Natural killer cell (primary cell): Measurements from ENCODE around the gene SPDYE4. TPM values are rescaled to one million over a fixed set of nuclear protein-coding genes. Genes with fewer than 3 reads are reported as not detected.

Experiments
- ATAC-seq, 3 donors: fragments of 150-1000 bp in 2 of 3; fragments of 200-7000 bp in 1 of 3; cut with Tn5 transposase; 1 replicate in 1 of 3; 2 replicates in 2 of 3; pipeline ENCODE4 v1.10.0; 2021; ENCODE audit warnings: mild to moderate bottlenecking in 2 of 3, moderate library complexity in 2 of 3
- DNase-seq, 2 donors: peaks; one replicate each; pipeline versions ENCODE4 v3.0.0 to v3.0.0-alpha.2; 2013 to 2021; ENCODE audit warnings: mixed read lengths in 1 of 2
- H3K27ac ChIP-seq: one replicate; pipeline ENCODE4 v1.5.1; 2013; ENCODE audit warnings: mild to moderate bottlenecking, low read length
- H3K27me3 ChIP-seq: one replicate; pipeline ENCODE4 v1.6.1; 2013; ENCODE audit warnings: low read length; ENCODE audit not compliant: control insufficient read depth, insufficient read depth
- H3K36me3 ChIP-seq: one replicate; pipeline ENCODE4 v1.6.1; 2013; ENCODE audit warnings: low read length; ENCODE audit not compliant: control insufficient read depth, insufficient read depth
- H3K4me1 ChIP-seq: one replicate; pipeline ENCODE4 v1.6.1; 2013; ENCODE audit warnings: low read length; ENCODE audit not compliant: control insufficient read depth, insufficient read depth
- H3K4me3 ChIP-seq: one replicate; pipeline ENCODE4 v1.5.1; 2013; ENCODE audit warnings: low read length
- H3K9me3 ChIP-seq: one replicate; pipeline ENCODE4 v1.6.1; 2013; ENCODE audit warnings: low read length; ENCODE audit not compliant: control insufficient read depth, insufficient read depth
- H3K27ac Mint-ChIP-seq, 2 donors: one replicate each; pipeline ENCODE4 v1.8.0; 2022; ENCODE audit warnings: mild to moderate bottlenecking in 2 of 2, mixed read lengths in 2 of 2, moderate library complexity in 1 of 2
- H3K27me3 Mint-ChIP-seq, 2 donors: one replicate each; pipeline ENCODE4 v1.8.0; 2022; ENCODE audit warnings: low read depth in 2 of 2, mixed read lengths in 2 of 2
- H3K36me3 Mint-ChIP-seq: one replicate; pipeline ENCODE4 v1.8.0; 2022; ENCODE audit warnings: mixed read lengths
- H3K4me1 Mint-ChIP-seq, 2 donors: one replicate each; pipeline ENCODE4 v1.8.0; 2022; ENCODE audit warnings: mixed read lengths in 2 of 2
- H3K4me3 Mint-ChIP-seq: one replicate; pipeline ENCODE4 v1.8.0; 2022; ENCODE audit warnings: mild to moderate bottlenecking, moderate library complexity, mixed read lengths
- H3K9me3 Mint-ChIP-seq, 2 donors: one replicate each; pipeline ENCODE4 v1.8.0; 2022; ENCODE audit warnings: mixed read lengths in 2 of 2
- WGBS: methylation state at CpG from one replicate; pipeline ENCODE4 v1.1.7; 2013; ENCODE audit warnings: missing lambda C conversion rate; ENCODE audit not compliant: insufficient coverage; 5-methylcytosine and 5-hydroxymethylcytosine counted together
- intact Hi-C: fragments of 100-400 bp; cut with micrococcal nuclease; formaldehyde crosslinking; loops from one replicate; pipeline ENCODE4 v1.14.2; 2022
- total RNA-seq, 4 donors: library from RNA; stranded (reverse); fragments of 120-200 nt in 1 of 4; gene quantifications; one replicate each; pipeline versions ENCODE4 v1.2.3 to v1.2.4, GENCODE V29; 2013 to 2022
- TF ChIP-seq, protein P1 (sequence below): fragments of 200-600 bp; IDR thresholded peaks from one replicate; pipeline ENCODE4 v1.8.0; 2022; ENCODE audit warnings: antibody characterized with exemption

SPDYE4 gene
- total RNA-seq, 3 donors from 2014 or later (not counting 1 experiment from before 2014, with no cell fraction given), result not detected

DNA sequence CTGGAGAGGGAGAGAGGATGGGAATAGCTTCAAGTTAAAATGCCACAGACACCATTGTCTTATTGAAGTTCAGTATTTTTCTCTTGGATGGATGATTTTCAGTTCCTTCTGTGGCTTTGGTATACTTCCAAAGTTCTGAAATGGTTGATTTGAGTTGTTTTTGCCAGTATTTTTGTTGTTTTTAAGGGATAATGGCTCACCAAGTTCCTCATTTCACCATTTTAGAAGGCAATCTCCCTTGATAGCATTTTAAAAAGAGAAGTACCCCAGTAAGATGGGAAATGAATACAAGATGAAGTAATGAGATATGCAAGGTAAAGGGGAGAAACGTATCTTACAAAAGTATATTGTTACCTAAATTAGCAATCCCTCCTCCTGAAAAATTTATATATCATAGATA is 18.5 kb upstream of the SPDYE4 start:
- no peak for DNase-seq
- TF ChIP-seq, protein P1, sequence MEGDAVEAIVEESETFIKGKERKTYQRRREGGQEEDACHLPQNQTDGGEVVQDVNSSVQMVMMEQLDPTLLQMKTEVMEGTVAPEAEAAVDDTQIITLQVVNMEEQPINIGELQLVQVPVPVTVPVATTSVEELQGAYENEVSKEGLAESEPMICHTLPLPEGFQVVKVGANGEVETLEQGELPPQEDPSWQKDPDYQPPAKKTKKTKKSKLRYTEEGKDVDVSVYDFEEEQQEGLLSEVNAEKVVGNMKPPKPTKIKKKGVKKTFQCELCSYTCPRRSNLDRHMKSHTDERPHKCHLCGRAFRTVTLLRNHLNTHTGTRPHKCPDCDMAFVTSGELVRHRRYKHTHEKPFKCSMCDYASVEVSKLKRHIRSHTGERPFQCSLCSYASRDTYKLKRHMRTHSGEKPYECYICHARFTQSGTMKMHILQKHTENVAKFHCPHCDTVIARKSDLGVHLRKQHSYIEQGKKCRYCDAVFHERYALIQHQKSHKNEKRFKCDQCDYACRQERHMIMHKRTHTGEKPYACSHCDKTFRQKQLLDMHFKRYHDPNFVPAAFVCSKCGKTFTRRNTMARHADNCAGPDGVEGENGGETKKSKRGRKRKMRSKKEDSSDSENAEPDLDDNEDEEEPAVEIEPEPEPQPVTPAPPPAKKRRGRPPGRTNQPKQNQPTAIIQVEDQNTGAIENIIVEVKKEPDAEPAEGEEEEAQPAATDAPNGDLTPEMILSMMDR, result no peak
- WGBS, result no CpG with 5 or more reads among the region's 1 CpG
- H3K4me3 ChIP-seq, result no peak overlapping the region
- peaks cover 17% of the 10 kb centered on the region for H3K27me3 ChIP-seq
- H3K36me3 ChIP-seq, result no peaks in the 10 kb centered on the region
- H3K9me3 ChIP-seq, result no peaks in the 10 kb centered on the region
- ATAC-seq, result no peak
- no peak overlapping the region for H3K27ac ChIP-seq
- no peaks in the 10 kb centered on the region for H3K4me1 ChIP-seq
- H3K9me3 Mint-ChIP-seq, result peaks cover 2 to 4% of the 10 kb centered on the region in 2 donors
- peaks cover 9% of the 10 kb centered on the region for H3K36me3 Mint-ChIP-seq
- intact Hi-C loops, result no loop called here
- H3K27me3 Mint-ChIP-seq, result peaks cover 24 to 40% of the 10 kb centered on the region in 2 donors
- no peak overlapping the region for H3K4me3 Mint-ChIP-seq
- H3K4me1 Mint-ChIP-seq, result peaks cover 10% of the 10 kb centered on the region in 2 donors
- H3K27ac Mint-ChIP-seq, result no peak overlapping the region

DNA sequence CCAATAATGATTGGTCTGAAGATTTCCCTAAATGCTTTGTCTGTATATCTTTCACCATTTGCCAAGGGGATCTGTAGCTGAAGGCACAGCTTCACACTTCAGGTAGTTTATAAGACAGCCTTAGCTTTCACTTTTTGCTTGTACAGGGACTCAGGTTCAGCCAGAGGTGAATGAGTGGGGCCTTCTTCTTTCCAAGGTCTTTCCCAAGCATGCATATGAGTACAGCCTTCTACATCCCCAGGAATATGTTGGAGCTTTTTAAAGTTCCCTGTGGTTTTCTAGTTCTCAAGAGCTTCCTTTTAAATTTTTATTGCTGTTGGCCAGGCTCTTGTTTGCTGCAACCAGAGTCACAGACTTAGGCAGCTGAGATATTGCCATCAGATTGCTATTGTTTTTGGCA is 17.9 kb upstream of the SPDYE4 start:
- no peak overlapping the region for H3K4me3 ChIP-seq
- Mint-ChIP-seq H3K27me3 (peaks cover 24 to 40% of the 10 kb centered on the region in 2 donors), H3K27ac (no peak overlapping the region), H3K36me3 (peaks cover 9% of the 10 kb centered on the region), H3K4me1 (peaks cover 3 to 4% of the 10 kb centered on the region in 2 donors), H3K9me3 (peaks cover 2 to 4% of the 10 kb centered on the region in 2 donors), H3K4me3 (no peak overlapping the region)
- H3K9me3 ChIP-seq, result no peaks in the 10 kb centered on the region
- H3K27ac ChIP-seq, result no peak overlapping the region
- no peak for DNase-seq
- H3K27me3 ChIP-seq, result peaks cover 17% of the 10 kb centered on the region
- TF ChIP-seq, protein P1, result no peak
- intact Hi-C loops, result no loop called here
- no peaks in the 10 kb centered on the region for H3K36me3 ChIP-seq
- ATAC-seq, result no peak
- H3K4me1 ChIP-seq, result no peaks in the 10 kb centered on the region

DNA sequence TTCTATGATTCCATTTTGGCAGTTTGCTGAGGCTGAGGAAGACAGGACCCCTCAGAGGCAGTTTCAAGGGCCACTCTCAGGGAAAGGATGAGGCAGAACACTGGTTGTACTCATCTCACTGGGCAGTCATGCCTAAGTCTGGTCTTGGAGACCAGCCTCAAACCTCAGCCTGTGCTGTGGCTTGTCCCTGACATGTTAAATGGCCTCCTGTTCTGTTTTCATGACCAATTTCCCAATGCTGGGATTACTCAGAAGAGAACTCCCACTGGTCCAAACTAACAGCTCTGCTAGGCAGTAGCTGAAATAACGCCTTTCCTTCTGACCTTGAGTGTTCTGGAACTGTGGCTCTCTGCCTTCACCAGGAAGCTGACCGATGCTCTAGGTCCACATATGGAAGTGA is 8.4 kb upstream of the SPDYE4 start:
- DNase-seq, result no peak
- H3K36me3 Mint-ChIP-seq, result no peaks in the 10 kb centered on the region
- no peak for ATAC-seq
- no peaks in the 10 kb centered on the region for H3K9me3 ChIP-seq
- no peaks in the 10 kb centered on the region for H3K9me3 Mint-ChIP-seq
- no peaks in the 10 kb centered on the region for H3K27me3 ChIP-seq
- TF ChIP-seq, protein P1, result no peak
- 85% methylated on average over 2 of the region's 2 CpGs for WGBS
- no peak overlapping the region for H3K4me3 Mint-ChIP-seq
- H3K4me1 ChIP-seq, result no peaks in the 10 kb centered on the region
- intact Hi-C loops, result no loop called here
- peaks cover 17 to 37% of the 10 kb centered on the region in 2 donors for H3K27me3 Mint-ChIP-seq
- H3K4me1 Mint-ChIP-seq, result no peaks in the 10 kb centered on the region
- no peak overlapping the region for H3K4me3 ChIP-seq
- H3K27ac ChIP-seq, result no peak overlapping the region
- no peaks in the 10 kb centered on the region for H3K36me3 ChIP-seq
- H3K27ac Mint-ChIP-seq, result no peak overlapping the region

DNA sequence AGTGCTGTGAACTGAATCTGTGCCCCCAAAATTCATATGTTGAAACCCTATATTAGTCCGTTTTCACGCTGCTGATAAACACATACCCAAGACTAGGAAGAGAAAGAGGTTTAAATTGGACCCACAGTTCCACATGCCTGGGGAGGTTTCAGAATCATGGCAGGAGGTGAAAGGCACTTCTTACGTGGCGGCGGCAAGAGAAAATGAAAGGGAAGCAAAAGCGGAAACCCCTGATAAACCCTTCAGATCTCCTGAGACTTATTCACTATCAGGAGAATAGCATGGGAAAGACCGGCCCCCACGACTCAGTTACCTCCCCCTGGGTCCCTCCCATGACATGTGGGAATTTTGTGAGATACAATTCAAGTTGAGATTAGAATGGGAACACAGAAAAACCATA is 3.7 kb upstream of the SPDYE4 start:
- intact Hi-C loops, result no loop called here
- no peak overlapping the region for H3K27ac Mint-ChIP-seq
- H3K36me3 Mint-ChIP-seq, result no peaks in the 10 kb centered on the region
- H3K4me3 Mint-ChIP-seq, result no peak overlapping the region
- no peaks in the 10 kb centered on the region for H3K4me1 ChIP-seq
- no peaks in the 10 kb centered on the region for H3K4me1 Mint-ChIP-seq
- ATAC-seq (no peak), DNase-seq (no peak)
- H3K9me3 ChIP-seq, result no peaks in the 10 kb centered on the region
- H3K4me3 ChIP-seq, result no peak overlapping the region
- no peaks in the 10 kb centered on the region for H3K27me3 ChIP-seq
- WGBS, result 84% methylated on average over 6 of the region's 8 CpGs
- no peak overlapping the region for H3K27ac ChIP-seq
- no peaks in the 10 kb centered on the region for H3K9me3 Mint-ChIP-seq
- peaks cover 11 to 25% of the 10 kb centered on the region in 2 donors for H3K27me3 Mint-ChIP-seq
- TF ChIP-seq, protein P1, result no peak
- H3K36me3 ChIP-seq, result no peaks in the 10 kb centered on the region
